ENCODE data around the gene RFX1.

DNA sequence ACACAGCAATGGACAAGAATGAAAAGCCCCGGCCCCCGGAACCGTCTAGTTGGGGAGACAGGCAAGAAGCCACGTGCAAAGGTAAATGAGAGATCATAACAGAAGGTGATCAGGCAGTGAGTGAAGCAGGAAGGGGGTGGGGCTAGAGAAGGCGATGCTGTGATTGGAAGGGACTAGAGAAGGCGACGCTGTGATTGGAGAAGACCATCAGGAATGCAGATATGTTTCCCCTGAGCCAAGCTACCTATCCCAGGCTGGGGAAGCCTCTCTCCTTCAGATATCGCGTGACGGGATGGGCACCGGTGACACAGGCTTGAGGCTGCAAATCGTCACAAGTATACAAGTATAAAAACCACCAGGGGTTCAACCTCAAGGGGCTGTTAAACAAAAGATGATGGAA is 32.0 kb downstream of the RFX1 start:
- TF ChIP-seq, protein P1, sequence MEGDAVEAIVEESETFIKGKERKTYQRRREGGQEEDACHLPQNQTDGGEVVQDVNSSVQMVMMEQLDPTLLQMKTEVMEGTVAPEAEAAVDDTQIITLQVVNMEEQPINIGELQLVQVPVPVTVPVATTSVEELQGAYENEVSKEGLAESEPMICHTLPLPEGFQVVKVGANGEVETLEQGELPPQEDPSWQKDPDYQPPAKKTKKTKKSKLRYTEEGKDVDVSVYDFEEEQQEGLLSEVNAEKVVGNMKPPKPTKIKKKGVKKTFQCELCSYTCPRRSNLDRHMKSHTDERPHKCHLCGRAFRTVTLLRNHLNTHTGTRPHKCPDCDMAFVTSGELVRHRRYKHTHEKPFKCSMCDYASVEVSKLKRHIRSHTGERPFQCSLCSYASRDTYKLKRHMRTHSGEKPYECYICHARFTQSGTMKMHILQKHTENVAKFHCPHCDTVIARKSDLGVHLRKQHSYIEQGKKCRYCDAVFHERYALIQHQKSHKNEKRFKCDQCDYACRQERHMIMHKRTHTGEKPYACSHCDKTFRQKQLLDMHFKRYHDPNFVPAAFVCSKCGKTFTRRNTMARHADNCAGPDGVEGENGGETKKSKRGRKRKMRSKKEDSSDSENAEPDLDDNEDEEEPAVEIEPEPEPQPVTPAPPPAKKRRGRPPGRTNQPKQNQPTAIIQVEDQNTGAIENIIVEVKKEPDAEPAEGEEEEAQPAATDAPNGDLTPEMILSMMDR (IDR thresholded peaks at IDR 0.05), result no peak
- no peak for TF ChIP-seq POLR2A (IDR thresholded peaks at IDR 0.05; ENCODE audit: low read depth)
- no peak for TF ChIP-seq EP300 (IDR thresholded peaks at IDR 0.05)

Data from esophagus muscularis mucosa (tissue), 4 donors.